ENCODE data around the gene CYTH2.
A peak's percentile ranks its signal among the peaks of the same experiment; 100 is the strongest.

Gene CYTH2

GRCh38 chr19:48490981-48491792 lies 22.0 kb downstream of the CYTH2 start (continued):
- TF ChIP-seq, protein P1, sequence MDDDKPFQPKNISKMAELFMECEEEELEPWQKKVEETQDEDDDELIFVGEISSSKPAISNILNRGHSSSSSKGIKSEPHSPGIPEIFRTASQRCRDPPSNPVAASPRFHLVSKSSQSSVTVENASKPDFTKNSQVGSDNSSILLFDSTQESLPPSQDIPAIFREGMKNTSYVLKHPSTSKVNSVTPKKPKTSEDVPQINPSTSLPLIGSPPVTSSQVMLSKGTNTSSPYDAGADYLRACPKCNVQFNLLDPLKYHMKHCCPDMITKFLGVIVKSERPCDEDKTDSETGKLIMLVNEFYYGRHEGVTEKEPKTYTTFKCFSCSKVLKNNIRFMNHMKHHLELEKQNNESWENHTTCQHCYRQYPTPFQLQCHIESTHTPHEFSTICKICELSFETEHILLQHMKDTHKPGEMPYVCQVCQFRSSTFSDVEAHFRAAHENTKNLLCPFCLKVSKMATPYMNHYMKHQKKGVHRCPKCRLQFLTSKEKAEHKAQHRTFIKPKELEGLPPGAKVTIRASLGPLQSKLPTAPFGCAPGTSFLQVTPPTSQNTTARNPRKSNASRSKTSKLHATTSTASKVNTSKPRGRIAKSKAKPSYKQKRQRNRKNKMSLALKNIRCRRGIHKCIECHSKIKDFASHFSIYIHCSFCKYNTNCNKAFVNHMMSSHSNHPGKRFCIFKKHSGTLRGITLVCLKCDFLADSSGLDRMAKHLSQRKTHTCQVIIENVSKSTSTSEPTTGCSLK (tag by site-specific recombination; IDR thresholded peaks at IDR 0.05): no peak
- TF ChIP-seq ZNF624 (tag by site-specific recombination; IDR thresholded peaks at IDR 0.05) (no peak), SCRT2 (tag by site-specific recombination; IDR thresholded peaks at IDR 0.05) (peak; percentile 29; the same call in 1 of the 2 replicates), ZNF214 (tag by site-specific recombination; IDR thresholded peaks at IDR 0.05; ENCODE audit: borderline replicate concordance) (no peak), ZSCAN5A (tag by site-specific recombination; IDR thresholded peaks at IDR 0.05) (no peak), ZNF707 (tag by site-specific recombination; IDR thresholded peaks at IDR 0.05) (no peak), ZBTB8A (tag by site-specific recombination; IDR thresholded peaks at IDR 0.05) (no peak), ZNF670 (tag by site-specific recombination; IDR thresholded peaks at IDR 0.05; ENCODE audit: low read depth) (no peak), ZNF48 (tag by site-specific recombination; IDR thresholded peaks at IDR 0.05) (no peak), ZXDB (tag by site-specific recombination; IDR thresholded peaks at IDR 0.05) (peak; percentile 55), ZNF10 (tag by site-specific recombination; IDR thresholded peaks at IDR 0.05) (no peak), ZNF121 (tag by site-specific recombination; IDR thresholded peaks at IDR 0.05) (no peak), ZNF660 (tag by site-specific recombination; IDR thresholded peaks at IDR 0.05) (no peak), ZEB2 (tag by site-specific recombination; IDR thresholded peaks at IDR 0.05) (peak; percentile 39; the same call in 1 of the 2 replicates), ZNF223 (tag by site-specific recombination; IDR thresholded peaks at IDR 0.05) (no peak), ZNF585B (tag by site-specific recombination; IDR thresholded peaks at IDR 0.05) (no peak), ZIC2 (tag by site-specific recombination; IDR thresholded peaks at IDR 0.05) (no peak; the same call in 1 of the 2 replicates), ZNF302 (tag by site-specific recombination; IDR thresholded peaks at IDR 0.05; ENCODE audit: low read depth) (no peak), ZNF473 (tag by site-specific recombination; IDR thresholded peaks at IDR 0.05) (no peak), ZNF18 (tag by site-specific recombination; IDR thresholded peaks at IDR 0.05) (no peak), ZBTB20 (tag by site-specific recombination; IDR thresholded peaks at IDR 0.05) (no peak), ZBTB26 (tag by site-specific recombination; optimal IDR thresholded peaks at IDR 0.05) (no peak), ZNF114 (tag by site-specific recombination; IDR thresholded peaks at IDR 0.05) (no peak), ZNF677 (tag by site-specific recombination; IDR thresholded peaks at IDR 0.05) (no peak), KLF8 (tag by site-specific recombination; IDR thresholded peaks at IDR 0.05) (peak; percentile 74), ZNF148 (tag by site-specific recombination; IDR thresholded peaks at IDR 0.05; ENCODE audit: borderline replicate concordance) (no peak)
- TF ChIP-seq, protein P2, sequence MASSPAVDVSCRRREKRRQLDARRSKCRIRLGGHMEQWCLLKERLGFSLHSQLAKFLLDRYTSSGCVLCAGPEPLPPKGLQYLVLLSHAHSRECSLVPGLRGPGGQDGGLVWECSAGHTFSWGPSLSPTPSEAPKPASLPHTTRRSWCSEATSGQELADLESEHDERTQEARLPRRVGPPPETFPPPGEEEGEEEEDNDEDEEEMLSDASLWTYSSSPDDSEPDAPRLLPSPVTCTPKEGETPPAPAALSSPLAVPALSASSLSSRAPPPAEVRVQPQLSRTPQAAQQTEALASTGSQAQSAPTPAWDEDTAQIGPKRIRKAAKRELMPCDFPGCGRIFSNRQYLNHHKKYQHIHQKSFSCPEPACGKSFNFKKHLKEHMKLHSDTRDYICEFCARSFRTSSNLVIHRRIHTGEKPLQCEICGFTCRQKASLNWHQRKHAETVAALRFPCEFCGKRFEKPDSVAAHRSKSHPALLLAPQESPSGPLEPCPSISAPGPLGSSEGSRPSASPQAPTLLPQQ (tag by site-specific recombination; IDR thresholded peaks at IDR 0.05): no peak; the same call in 1 of the 2 replicates

Data from HEK293 (cell line).